GM19395 (cell line): ENCODE measurements around the gene C6orf141.
A peak's percentile ranks its signal among the peaks of the same experiment; 100 is the strongest.

Source experiments
- ATAC-seq: cut with Tn5 transposase; IDR thresholded peaks from one replicate; pipeline ENCODE4 v1.9.1; 2021; ENCODE audit warnings: mild to moderate bottlenecking, moderate library complexity; ENCODE audit not compliant: unreplicated experiment

The C6orf141 gene

DNA sequence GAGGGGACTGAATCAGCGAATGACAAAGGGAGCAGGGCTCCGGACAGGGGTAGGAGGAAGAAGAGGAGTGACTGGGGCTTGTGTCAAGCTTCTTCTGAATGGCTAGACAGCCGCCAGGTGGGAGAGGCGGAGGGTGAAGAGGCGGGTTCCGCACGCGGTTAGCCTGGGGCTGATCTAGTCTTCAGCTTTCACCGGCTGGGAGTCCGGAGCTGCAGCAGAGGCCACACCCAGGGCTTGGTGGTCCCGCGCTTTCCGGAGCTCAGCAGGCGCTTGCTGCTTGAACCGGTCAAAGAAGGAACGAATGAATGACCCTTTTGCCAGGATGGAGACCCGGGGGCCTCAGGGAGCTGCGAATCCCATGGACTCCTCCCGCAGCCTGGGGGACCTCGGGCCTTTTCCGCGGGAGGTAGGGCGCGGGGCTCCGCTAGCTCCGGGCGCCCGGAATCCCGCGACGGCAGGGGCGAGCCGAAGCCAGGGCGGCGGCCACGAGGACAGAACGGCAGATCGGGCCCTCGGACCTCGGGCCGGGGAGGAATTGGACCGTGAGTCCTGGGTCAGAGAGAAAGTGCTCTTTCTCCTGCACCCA is at the start of gene C6orf141:
Gene C6orf141 (plus strand): TSS at position 177 of the 586 bp plus-strand sequence. CDS start 125 bp downstream, at position 302.
- peak; percentile 78 for ATAC-seq

GRCh38 chr6:49504666-49505065 is 45.8 kb upstream of the C6orf141 start:
- ATAC-seq, result no peak

- ATAC-seq, result no peak
Measured at GRCh38 chr6:49506569-49507111, 43.8 kb upstream of the C6orf141 start.

DNA sequence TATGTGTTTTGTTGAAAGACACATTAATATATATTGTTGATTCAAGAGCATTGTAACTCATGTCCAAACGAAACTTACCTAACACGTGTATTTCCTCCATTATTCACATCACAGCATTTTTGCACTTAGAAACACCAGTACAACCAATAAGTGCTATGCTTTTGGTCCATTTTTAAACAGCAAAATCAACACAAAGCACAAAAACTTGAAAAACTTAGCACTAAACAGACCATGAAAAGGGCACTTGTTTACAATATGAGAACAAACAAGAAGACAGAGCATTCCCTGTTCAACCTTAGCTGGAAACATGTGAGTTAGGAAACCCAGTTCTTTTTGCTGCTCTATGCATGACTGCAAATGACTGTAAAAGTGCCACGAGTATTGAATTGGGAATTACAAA is 41.1 kb upstream of the C6orf141 start:
- no peak for ATAC-seq

GRCh38 chr6:49513153-49513989 is 37.1 kb upstream of the C6orf141 start:
- no peak for ATAC-seq

GRCh38 chr6:49514571-49515484 is 35.6 kb upstream of the C6orf141 start:
- ATAC-seq, result no peak

- ATAC-seq, result no peak
Measured at GRCh38 chr6:49515485-49516146, 34.9 kb upstream of the C6orf141 start.

DNA sequence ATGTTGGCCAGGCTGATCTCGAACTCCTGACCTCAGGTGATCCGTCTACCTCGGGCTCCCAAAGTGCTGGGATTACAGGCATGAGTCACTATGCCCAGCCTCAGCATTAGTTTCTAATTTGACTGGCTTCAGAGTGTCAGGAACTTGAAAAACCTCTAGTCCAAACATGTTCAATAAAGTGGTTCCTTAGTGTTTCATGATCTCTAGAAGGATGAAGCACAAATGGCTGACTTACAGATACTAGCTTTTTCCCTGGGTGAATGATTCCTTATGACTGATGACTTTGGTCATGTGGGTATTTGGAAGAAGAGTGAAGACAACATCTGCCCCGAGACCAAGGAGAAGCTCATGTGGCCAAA is 34.3 kb upstream of the C6orf141 start:
- no peak for ATAC-seq

DNA sequence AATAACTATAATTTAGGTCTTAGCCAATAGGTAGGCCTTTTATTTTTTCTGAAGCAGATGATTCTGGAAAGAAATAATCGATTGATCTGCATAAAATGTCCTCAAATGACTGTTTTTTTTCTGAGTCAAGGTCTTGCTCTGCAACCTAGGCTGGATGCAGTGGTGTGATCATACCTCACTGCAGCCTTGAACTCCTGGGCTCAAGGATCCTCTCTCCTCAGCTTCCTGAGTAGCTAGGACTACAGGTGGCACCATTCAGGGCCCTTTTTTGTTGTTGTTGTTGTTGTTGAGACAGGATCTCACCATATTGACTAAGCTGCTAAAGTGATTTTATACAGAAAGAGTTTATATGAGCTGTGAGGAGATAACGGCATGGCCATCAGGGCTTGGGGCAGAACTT is 32.5 kb upstream of the C6orf141 start:
- ATAC-seq, result no peak

- peak; percentile 92 for ATAC-seq
Measured at GRCh38 chr6:49519660-49520059, 30.8 kb upstream of the C6orf141 start.

GRCh38 chr6:49522710-49523593 is 27.5 kb upstream of the C6orf141 start:
- no peak for ATAC-seq

DNA sequence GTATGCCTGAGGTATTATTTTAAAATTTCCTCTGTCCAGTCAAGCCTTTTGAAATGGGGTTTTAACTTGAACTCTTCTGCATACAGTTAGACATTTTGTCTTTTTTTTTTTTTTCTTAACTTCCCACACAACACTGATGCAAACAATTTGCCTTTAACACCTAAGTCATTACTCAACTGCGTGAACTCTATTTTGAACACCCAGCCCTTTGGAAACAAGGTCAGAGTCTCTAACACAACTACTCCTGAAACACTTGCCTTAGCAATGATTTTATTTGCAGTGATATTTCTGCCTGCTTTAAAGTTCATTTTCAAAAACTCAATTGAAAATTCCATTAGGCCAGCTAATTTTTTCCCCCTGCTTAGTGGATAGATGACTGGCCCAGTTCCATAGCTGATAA is 26.6 kb upstream of the C6orf141 start:
- ATAC-seq, result no peak

DNA sequence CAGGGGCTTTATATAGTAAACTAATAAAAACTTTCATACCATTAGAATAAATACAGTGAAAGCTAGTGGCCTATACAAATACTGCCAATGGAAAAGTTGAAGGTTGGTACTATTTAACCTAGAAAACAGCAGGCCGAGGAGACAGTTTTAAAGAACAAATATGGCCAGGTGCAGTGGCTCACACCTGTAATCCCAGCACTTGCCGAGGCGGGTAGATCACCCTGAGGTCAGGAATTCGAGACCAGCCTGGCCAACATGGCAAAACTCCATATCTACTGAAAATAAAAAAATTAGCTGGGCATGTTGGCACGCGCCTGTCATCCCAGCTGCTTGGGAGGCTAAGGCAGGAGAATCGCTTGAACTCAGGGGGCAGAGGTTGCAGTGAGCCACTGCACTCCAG is 25.9 kb upstream of the C6orf141 start:
- ATAC-seq, result no peak

DNA sequence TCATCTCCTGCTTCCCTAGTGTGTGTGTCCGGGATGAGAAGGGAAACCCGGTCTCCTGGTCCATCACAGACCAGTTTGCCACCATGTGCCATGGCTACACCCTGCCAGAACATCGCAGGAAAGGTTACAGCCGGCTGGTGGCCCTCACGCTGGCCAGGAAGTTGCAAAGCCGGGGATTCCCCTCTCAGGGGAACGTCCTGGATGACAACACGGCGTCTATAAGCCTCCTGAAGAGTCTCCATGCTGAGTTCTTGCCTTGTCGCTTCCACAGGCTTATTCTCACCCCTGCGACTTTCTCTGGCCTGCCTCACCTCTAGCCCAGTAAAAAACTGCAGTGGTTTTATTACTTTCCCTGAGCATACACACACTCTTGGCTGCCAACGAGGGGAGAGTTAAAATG is 23.9 kb upstream of the C6orf141 start:
- no peak for ATAC-seq

GRCh38 chr6:49527320-49527719 is 23.1 kb upstream of the C6orf141 start:
- ATAC-seq, result no peak

GRCh38 chr6:49528571-49528970 is 21.9 kb upstream of the C6orf141 start:
- ATAC-seq, result no peak

GRCh38 chr6:49530141-49530776 is 20.2 kb upstream of the C6orf141 start:
- no peak for ATAC-seq

DNA sequence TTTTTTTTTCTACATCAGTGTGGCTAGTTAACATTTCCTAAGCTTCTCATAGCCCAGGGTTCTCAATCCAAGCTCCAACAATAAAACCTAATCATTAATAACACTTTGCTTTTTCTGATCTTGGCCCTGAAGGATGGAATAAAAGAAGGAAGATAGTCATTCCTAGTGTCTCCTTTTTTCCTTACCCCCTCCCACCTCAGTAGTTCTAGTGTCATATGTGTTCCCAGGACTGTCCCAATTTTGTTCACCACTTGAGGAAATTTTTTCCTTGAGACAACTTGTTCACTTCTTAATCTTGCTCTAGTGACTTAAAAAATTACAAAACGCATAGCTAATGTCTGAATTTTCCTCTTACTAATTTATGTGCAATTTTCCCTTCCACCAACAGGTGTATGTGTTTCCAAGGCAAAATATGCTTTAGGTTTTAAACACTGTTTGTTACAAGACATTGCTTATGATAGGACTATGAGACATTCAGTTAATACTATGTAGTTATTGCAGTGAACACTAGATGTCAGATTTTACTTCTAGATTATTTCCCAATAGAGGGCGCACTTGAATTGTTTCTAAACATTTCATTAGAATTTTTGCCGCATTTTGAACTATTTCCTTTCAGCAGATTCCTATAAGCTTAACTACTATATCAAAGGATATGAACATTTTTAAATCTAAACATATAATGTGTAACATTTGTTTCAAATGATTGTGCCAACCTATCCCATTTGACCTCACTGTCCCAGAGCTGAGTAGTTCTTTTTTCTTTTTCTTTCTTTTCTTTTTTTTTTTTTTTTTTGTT is 18.5 kb upstream of the C6orf141 start:
- peak; percentile 97 for ATAC-seq
